Body of pancreas (tissue), 4 donors: ENCODE data around the gene MAST4. TPM values are rescaled to one million over a fixed set of nuclear protein-coding genes. Genes with fewer than 3 reads are reported as not detected.
A peak's percentile ranks its signal among the peaks of the same experiment; 100 is the strongest.

Experiments
- ATAC-seq: fragments of 150-250 bp; one replicate; pipeline ENCODE4 v1.9.1; 2016
- DNase-seq, 4 donors: peaks; one replicate each; pipeline ENCODE4 v3.0.0-alpha.2; 2019
- H3K27ac ChIP-seq, 4 donors: fragments of 200-600 bp; sonication (generic); 1 replicate in 3 of 4; 2 replicates in 1 of 4; pipeline versions ENCODE4 v1.5.1 to v1.6.1; 2016 to 2019; ENCODE audit warnings: mild to moderate bottlenecking in 1 of 4, mixed read lengths in 1 of 4, moderate library complexity in 1 of 4
- H3K27me3 ChIP-seq, 2 donors: fragments of 200-600 bp; sonication (generic); one replicate each; pipeline ENCODE4 v1.6.0; 2016; ENCODE audit warnings: mild to moderate bottlenecking in 1 of 2
- H3K36me3 ChIP-seq, 2 donors: fragments of 200-600 bp; sonication (generic); replicated peaks in 1 of 2; 2 replicates each; pipeline ENCODE4 v1.5.1; 2016; ENCODE audit warnings: low read depth in 2 of 2; ENCODE audit not compliant: insufficient read depth in 1 of 2
- H3K4me1 ChIP-seq: fragments of 200-600 bp; sonication (generic); one replicate; pipeline ENCODE4 v1.6.0; 2016
- H3K4me3 ChIP-seq, 2 donors: fragments of 200-600 bp; sonication (generic); 1 replicate in 1 of 2; 2 replicates in 1 of 2; pipeline ENCODE4 v1.5.1; 2016 to 2019
- H3K9me3 ChIP-seq, 3 donors: fragments of 200-600 bp; sonication (generic); 1 replicate in 2 of 3; 2 replicates in 1 of 3; pipeline ENCODE4 v1.5.1; 2016
- CTCF ChIP-seq, 7 experiments: fragments of 450-650 bp in 4 of 7; fragments of 200-600 bp in 3 of 7; sonication (generic) in 3 of 7; IDR thresholded peaks; one replicate each; pipeline ENCODE4 v1.5.1; 2016 to 2019; ENCODE audit warnings: antibody characterized with exemption in 7 of 7
- POLR2A ChIP-seq, 3 donors: fragments of 450-650 bp; IDR thresholded peaks; one replicate each; pipeline ENCODE4 v1.6.1; 2016; ENCODE audit warnings: antibody characterized with exemption in 3 of 3, mild to moderate bottlenecking in 2 of 3
- WGBS, 2 donors: methylation state at CpG; one replicate each; pipeline ENCODE4 v1.1.5; 2017; 5-methylcytosine and 5-hydroxymethylcytosine counted together
- intact Hi-C: fragments of 100-400 bp; cut with DNase I; formaldehyde crosslinking; loops from one replicate; pipeline ENCODE4 v1.15.1; 2023
- total RNA-seq, 2 donors: library from RNA; depleted of rRNA; stranded (reverse); fragments of >200 nt; gene quantifications; one replicate each; pipeline ENCODE4 v1.1.0, GENCODE V29; 2016

MAST4 gene
- total RNA-seq, 2 donors from 2014 or later = 17.9 to 29.7 TPM

- Histone ChIP-seq H3K4me1 (peaks cover 24% of the 10 kb centered on the region), H3K9me3 (no peaks in the 10 kb centered on the region), H3K36me3 (no peaks in the 10 kb centered on the region), H3K27me3 (no peaks in the 10 kb centered on the region), H3K27ac (no peak overlapping the region), H3K4me3 (no peak overlapping the region)
- DNase-seq = no peak
- ATAC-seq = no peak
- 37 to 47% methylated on average over 2 of the region's 2 CpGs for WGBS, 2 donors
- TF ChIP-seq CTCF (IDR thresholded peaks at IDR 0.05) (no peak), POLR2A (IDR thresholded peaks at IDR 0.05) (no peak)
- intact Hi-C loops = no loop called here
Measured at GRCh38 chr5:66671305-66671704, 75.1 kb downstream of the MAST4 start.

- DNase-seq = no peak
- no peak overlapping the region for H3K4me3 ChIP-seq
- ATAC-seq = no peak
- H3K27ac ChIP-seq = no peak overlapping the region
- WGBS, 2 donors = 79% methylated on average over 5 of the region's 5 CpGs
- H3K36me3 ChIP-seq = no peaks in the 10 kb centered on the region
- H3K9me3 ChIP-seq = no peaks in the 10 kb centered on the region
- no peaks in the 10 kb centered on the region for H3K27me3 ChIP-seq
- intact Hi-C loops = no loop called here
- TF ChIP-seq CTCF (IDR thresholded peaks at IDR 0.05) (no peak), POLR2A (IDR thresholded peaks at IDR 0.05) (no peak)
- H3K4me1 ChIP-seq = peaks cover 15% of the 10 kb centered on the region
Measured at GRCh38 chr5:66674802-66675201, 78.6 kb downstream of the MAST4 start.

- Histone ChIP-seq H3K36me3 (no peaks in the 10 kb centered on the region), H3K4me3 (no peak overlapping the region), H3K9me3 (no peaks in the 10 kb centered on the region), H3K4me1 (peaks cover 12% of the 10 kb centered on the region), H3K27me3 (no peaks in the 10 kb centered on the region), H3K27ac (no peak overlapping the region)
- intact Hi-C loops = no loop called here
- TF ChIP-seq POLR2A (IDR thresholded peaks at IDR 0.05) = no peak
- no peak for TF ChIP-seq CTCF (IDR thresholded peaks at IDR 0.05)
- no peak for ATAC-seq
- no peak for DNase-seq
- 97 to 98% methylated on average over 2 of the region's 2 CpGs for WGBS, 2 donors
Measured at GRCh38 chr5:66675406-66675805, 79.2 kb downstream of the MAST4 start.

GRCh38 chr5:66680221-66680620, 84.0 kb downstream of the MAST4 start:
- intact Hi-C loops = no loop called here
- DNase-seq (no peak), ATAC-seq (no peak)
- WGBS, 2 donors = 72 to 74% methylated on average over 3 of the region's 3 CpGs
- no peaks in the 10 kb centered on the region for H3K9me3 ChIP-seq
- TF ChIP-seq POLR2A (IDR thresholded peaks at IDR 0.05) (no peak), CTCF (IDR thresholded peaks at IDR 0.05) (no peak)
- no peaks in the 10 kb centered on the region for H3K27me3 ChIP-seq
- no peak overlapping the region for H3K4me3 ChIP-seq
- H3K36me3 ChIP-seq = no peaks in the 10 kb centered on the region
- no peak overlapping the region for H3K27ac ChIP-seq
- H3K4me1 ChIP-seq = peaks cover 18% of the 10 kb centered on the region

GRCh38 chr5:66680804-66681203, 84.6 kb downstream of the MAST4 start:
- Histone ChIP-seq H3K9me3 (no peaks in the 10 kb centered on the region), H3K27me3 (no peaks in the 10 kb centered on the region), H3K4me3 (no peak overlapping the region), H3K4me1 (peaks cover 18% of the 10 kb centered on the region), H3K27ac (no peak overlapping the region), H3K36me3 (no peaks in the 10 kb centered on the region)
- DNase-seq (no peak), ATAC-seq (no peak)
- 90 to 95% methylated on average over 3 of the region's 3 CpGs for WGBS, 2 donors
- peak in 1 of 7 experiments; percentile 12 for TF ChIP-seq CTCF (IDR thresholded peaks at IDR 0.05)
- TF ChIP-seq POLR2A (IDR thresholded peaks at IDR 0.05) = no peak
- intact Hi-C loops = no loop called here
